Osteocyte (in vitro differentiated cells): ENCODE results near the gene MED28. TPM values are rescaled to one million over a fixed set of nuclear protein-coding genes. Genes with fewer than 3 reads are reported as not detected.
"Not testable (repeated sequence)": the region's sequence is repeated elsewhere in the genome, so short reads cannot be mapped to it uniquely, and the experiment has no call there.

ENCODE experiments used
- DNase-seq: peaks from one replicate; pipeline ENCODE4 v3.0.0; 2021; ENCODE audit warnings: mixed read lengths; ENCODE audit not compliant: unreplicated experiment; ENCODE audit errors: extremely low spot score
- H3K27ac Mint-ChIP-seq: one replicate; pipeline ENCODE4 v1.8.0; 2021; ENCODE audit warnings: mild to moderate bottlenecking, mixed read lengths; ENCODE audit not compliant: unreplicated experiment
- H3K27me3 Mint-ChIP-seq: one replicate; pipeline ENCODE4 v1.8.0; 2021; ENCODE audit warnings: mixed read lengths; ENCODE audit not compliant: unreplicated experiment
- H3K36me3 Mint-ChIP-seq: one replicate; pipeline ENCODE4 v1.8.0; 2021; ENCODE audit warnings: mixed read lengths; ENCODE audit not compliant: unreplicated experiment
- H3K4me1 Mint-ChIP-seq: one replicate; pipeline ENCODE4 v1.8.0; 2021; ENCODE audit warnings: mixed read lengths; ENCODE audit not compliant: unreplicated experiment
- H3K4me3 Mint-ChIP-seq: one replicate; pipeline ENCODE4 v1.8.0; 2021; ENCODE audit warnings: mild to moderate bottlenecking, moderate library complexity, mixed read lengths; ENCODE audit not compliant: unreplicated experiment
- H3K9me3 Mint-ChIP-seq: one replicate; pipeline ENCODE4 v1.8.0; 2021; ENCODE audit warnings: mixed read lengths; ENCODE audit not compliant: unreplicated experiment
- total RNA-seq: library from RNA; stranded (reverse); gene quantifications from 2 replicates; pipeline ENCODE4 v1.2.1, GENCODE V29; 2021
- TF ChIP-seq, protein P1 (sequence below): fragments of 200-600 bp; sonication (generic); IDR thresholded peaks from 2 replicates; pipeline ENCODE4 v1.5.0; 2021; ENCODE audit warnings: antibody characterized with exemption, mild to moderate bottlenecking, moderate library complexity

The MED28 gene
- total RNA-seq, 1 donor from 2014 or later, result 45.8 TPM

DNA sequence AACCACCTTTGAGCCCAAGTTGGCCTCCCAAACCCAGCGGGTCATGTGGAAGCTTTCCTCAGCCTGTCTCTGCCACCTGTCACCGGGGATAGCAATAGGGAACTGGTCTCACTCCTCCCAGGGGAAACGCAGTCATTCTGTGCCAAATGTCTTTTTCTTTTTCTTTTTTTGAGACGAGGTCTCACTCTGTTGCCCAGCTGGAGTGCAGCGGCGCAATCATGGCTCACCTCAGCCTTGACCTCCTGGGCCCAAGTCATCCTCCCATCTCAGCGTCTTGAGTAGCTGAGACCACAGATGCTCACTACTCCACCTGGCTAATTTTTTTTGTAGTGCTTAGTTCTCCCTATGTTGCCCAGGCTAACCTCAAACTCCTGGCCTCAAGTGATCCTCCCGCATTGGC lies 40.3 kb downstream of the MED28 start:
- TF ChIP-seq, protein P1, sequence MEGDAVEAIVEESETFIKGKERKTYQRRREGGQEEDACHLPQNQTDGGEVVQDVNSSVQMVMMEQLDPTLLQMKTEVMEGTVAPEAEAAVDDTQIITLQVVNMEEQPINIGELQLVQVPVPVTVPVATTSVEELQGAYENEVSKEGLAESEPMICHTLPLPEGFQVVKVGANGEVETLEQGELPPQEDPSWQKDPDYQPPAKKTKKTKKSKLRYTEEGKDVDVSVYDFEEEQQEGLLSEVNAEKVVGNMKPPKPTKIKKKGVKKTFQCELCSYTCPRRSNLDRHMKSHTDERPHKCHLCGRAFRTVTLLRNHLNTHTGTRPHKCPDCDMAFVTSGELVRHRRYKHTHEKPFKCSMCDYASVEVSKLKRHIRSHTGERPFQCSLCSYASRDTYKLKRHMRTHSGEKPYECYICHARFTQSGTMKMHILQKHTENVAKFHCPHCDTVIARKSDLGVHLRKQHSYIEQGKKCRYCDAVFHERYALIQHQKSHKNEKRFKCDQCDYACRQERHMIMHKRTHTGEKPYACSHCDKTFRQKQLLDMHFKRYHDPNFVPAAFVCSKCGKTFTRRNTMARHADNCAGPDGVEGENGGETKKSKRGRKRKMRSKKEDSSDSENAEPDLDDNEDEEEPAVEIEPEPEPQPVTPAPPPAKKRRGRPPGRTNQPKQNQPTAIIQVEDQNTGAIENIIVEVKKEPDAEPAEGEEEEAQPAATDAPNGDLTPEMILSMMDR, result no peak
- DNase-seq, result no peak
- no peaks in the 10 kb centered on the region for H3K36me3 Mint-ChIP-seq

DNA sequence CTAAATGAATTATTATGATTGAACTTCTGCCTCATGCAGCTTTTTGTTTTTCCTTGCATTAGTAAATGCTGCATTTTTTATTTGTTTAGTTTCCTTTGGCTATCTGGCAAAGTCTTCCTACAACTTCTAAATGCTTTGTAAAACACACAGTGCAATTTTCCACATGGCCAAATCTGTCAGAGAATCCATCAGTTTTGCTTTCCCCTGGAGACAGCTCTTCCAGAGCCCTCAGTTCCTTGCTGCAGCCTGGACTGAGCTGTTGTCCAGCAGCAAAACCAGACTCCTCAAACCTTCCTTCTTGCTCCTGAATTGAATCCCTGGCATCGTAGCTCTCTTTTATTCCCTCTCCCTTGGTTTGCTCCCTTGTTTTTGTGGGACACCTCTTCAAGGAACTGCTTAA lies 42.6 kb downstream of the MED28 start:
- Mint-ChIP-seq H3K4me3 (no peak overlapping the region), H3K9me3 (no peaks in the 10 kb centered on the region), H3K4me1 (no peaks in the 10 kb centered on the region), H3K27me3 (peaks cover 19% of the 10 kb centered on the region), H3K27ac (no peak overlapping the region), H3K36me3 (no peaks in the 10 kb centered on the region)
- TF ChIP-seq, protein P1, result no peak
- DNase-seq, result no peak

More for the DNA sequence above, 40.3 kb downstream of the MED28 start:
- Mint-ChIP-seq H3K4me1 (no peaks in the 10 kb centered on the region), H3K4me3 (no peak overlapping the region), H3K9me3 (no peaks in the 10 kb centered on the region), H3K27ac (no peak overlapping the region), H3K27me3 (peaks cover 19% of the 10 kb centered on the region)

DNA sequence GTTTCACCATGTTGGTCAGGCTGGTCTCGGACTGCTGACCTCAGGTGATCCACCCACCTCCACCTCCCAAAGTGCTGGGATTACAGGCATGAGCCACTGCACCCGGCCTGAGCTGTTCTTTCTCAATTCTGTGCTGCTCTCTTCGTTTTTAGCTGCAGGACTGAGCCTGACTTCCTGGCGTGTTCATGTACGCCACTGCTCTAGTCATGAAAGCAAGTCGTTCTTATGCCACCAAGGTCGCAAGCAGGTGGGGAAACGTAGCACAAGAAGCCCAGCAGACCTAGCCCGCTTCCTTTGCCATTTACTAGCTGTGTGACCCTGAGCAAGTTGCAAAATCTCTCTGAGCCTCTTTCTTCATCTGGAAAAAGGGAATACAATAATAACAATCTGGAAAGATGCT lies 43.4 kb downstream of the MED28 start:
- Mint-ChIP-seq H3K36me3 (no peaks in the 10 kb centered on the region), H3K27ac (no peak overlapping the region), H3K9me3 (no peaks in the 10 kb centered on the region), H3K4me3 (no peak overlapping the region), H3K27me3 (peaks cover 19% of the 10 kb centered on the region), H3K4me1 (no peaks in the 10 kb centered on the region)
- no peak for DNase-seq
- TF ChIP-seq, protein P1, result no peak

DNA sequence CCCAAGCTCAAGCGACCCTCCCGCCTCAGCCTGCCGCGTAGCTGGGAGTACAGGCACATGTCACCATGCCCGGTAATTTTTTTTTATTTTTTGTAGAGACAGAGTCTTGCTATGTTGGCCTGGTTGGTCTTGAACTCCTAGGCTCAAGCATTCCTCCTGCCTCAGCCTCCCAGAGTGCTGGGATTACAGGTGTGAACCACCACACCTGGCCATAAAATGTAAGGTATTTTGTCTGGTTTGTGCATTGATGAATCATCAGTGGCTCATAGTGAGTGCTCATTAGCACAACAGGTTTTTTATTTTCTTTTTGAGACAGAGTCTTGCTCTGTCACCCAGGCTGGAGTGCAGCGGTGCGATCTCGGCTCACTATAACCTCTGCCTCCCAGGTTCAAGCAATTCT lies 44.8 kb downstream of the MED28 start:
- H3K4me3 Mint-ChIP-seq, H3K9me3 Mint-ChIP-seq, H3K27ac Mint-ChIP-seq, DNase-seq, H3K36me3 Mint-ChIP-seq, H3K4me1 Mint-ChIP-seq: not testable (repeated sequence)
- H3K27me3 Mint-ChIP-seq, result peaks cover 19% of the 10 kb centered on the region

DNA sequence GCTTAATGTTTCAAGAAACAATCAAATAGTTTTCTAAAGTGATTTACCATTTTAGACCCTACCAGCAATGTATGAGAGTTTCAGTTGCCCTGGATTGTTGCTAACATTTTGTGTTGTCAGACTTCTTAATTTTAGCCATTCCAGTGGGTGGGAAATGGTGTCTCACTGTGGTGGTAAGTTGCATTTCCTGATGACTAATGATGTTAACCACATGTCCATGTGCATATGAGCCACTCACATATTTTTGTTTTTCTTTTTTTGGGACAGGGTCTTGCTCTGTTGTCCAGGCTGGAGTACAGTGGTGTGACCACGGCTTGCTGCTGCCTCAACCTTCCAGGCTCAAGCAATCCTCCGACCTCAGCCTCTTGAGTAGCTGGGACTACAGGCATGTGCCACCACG lies 48.3 kb downstream of the MED28 start:
- DNase-seq, result no peak
- Mint-ChIP-seq H3K27ac (no peak overlapping the region), H3K27me3 (peaks cover 4% of the 10 kb centered on the region), H3K4me3 (no peak overlapping the region), H3K4me1 (no peaks in the 10 kb centered on the region), H3K36me3 (no peaks in the 10 kb centered on the region), H3K9me3 (no peaks in the 10 kb centered on the region)
- TF ChIP-seq, protein P1, result no peak

DNA sequence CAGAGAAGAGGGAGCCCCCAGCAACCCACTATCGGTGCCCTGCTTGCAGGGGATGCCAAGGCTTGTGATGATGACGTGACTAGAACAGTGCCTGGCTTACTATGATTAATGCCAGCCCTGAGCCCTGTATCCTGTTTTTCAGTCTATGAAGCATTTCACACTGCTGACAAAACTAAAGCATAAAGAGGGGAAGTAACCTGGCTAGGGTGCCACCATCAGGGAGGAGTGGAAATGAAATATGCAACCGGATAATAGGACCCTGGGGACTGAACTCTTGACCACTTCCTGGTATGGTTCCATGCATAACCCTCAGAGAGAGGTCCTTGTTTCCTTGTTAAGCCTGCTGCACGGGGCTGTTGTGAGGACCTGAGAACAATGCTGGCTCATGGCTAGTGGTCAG lies 50.3 kb downstream of the MED28 start:
- Mint-ChIP-seq H3K36me3 (no peaks in the 10 kb centered on the region), H3K4me1 (no peaks in the 10 kb centered on the region), H3K9me3 (no peaks in the 10 kb centered on the region), H3K27me3 (peaks cover 6% of the 10 kb centered on the region), H3K27ac (no peak overlapping the region), H3K4me3 (no peak overlapping the region)
- TF ChIP-seq, protein P1, result no peak
- no peak for DNase-seq
